ENCODE data around the gene C1orf198.

The C1orf198 gene

DNA sequence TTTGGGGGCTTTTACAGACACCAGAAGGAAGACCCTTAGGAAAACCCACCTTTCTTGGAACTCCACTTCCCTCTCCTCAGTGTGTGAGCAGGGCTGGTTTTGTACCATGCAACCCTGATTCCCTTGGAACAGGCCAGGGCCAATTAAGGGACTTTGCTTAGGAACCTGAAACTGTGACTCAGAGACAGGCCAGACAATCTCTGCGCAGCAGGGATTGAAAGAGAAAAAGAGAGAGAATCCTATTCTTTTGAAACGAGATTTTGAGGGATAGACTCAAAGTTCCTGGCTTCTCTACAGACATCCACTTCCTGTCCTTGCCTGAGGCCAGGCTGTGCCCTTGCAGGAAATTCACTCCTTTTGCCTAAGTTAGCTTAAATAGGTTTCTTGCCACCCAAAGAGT lies 23.1 kb upstream of the C1orf198 start:
- DNase-seq (ENCODE audit: low spot score), result no peak

DNA sequence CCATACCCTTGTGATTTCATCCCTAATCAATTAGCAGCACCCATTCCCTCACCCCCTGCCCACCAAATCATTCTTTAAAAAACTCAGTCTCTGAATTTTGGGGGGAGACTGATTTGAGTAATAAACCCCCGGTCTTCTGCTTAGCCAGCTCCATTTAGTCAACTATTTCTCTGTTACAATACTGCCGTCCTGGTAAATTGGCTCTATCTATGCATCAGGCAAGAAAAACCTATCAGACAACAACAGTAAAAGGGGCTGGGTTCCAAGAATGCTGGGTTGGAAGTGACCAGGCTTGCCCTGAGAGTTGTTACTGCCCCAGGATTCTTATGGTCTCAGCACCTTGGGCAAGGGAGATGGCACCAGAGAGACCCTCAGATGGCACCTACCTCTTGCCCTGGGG lies 16.3 kb upstream of the C1orf198 start:
- no peak for DNase-seq (ENCODE audit: low spot score)

DNA sequence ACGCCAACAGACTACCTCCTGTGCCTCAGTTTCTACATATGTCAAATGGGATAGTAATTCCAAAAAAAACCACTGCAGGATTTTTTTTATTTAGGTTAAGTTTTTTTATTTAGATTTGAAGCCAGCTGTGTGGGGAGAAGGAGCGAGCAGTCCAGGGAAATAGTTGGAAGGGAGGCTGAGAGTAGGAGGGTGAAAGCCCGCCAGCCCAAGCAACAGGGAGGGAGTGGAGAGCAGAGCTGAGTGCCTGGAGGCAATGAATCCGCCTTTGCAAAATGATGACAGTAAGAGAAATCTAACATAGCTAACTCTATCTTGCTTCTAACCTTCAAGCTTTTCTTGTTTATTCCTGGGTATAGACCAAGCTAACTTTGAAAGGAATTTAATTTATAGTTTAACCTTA lies 15.6 kb upstream of the C1orf198 start:
- no peak for DNase-seq (ENCODE audit: low spot score)

DNA sequence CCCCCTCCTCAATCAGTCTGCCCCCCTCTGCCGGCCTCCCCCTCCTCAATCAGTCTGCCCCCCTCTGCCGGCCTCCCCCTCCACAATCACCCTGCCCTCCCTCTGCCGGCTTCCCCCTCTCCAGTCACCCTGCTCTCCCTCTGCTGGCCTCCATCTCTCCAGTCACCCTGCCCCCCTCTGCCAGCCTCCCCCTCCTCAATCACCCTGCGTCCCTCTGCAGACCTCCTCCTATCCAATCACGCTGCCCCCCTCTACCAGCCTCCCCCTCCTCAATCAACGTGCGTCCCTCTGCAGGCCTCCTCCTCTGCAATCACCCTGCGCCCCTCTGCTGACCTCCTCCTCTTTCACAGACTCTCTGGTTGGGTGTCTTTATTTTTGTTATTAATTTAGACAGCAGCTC lies 11.5 kb upstream of the C1orf198 start:
- no peak for DNase-seq (ENCODE audit: low spot score)

DNA sequence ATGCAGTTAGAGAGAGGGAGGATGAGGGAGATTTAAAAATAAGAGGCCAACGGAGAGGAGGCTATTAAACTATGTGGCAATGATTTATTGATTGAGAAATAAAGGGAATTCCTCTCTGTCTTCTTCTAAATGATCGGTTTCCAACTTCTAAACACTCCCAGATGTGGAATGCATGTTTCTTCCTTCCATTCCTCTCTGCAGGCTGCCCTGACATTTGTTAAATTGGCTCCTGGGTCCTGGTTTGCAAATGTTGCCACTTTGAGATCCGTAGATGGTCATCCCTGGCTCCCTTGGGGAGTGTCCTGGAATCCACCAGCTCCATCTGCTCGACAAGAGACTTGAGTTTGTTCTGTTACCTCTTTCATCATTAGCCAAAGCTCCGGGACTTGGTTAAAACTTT lies 10.3 kb upstream of the C1orf198 start:
- DNase-seq (ENCODE audit: low spot score), result no peak

DNA sequence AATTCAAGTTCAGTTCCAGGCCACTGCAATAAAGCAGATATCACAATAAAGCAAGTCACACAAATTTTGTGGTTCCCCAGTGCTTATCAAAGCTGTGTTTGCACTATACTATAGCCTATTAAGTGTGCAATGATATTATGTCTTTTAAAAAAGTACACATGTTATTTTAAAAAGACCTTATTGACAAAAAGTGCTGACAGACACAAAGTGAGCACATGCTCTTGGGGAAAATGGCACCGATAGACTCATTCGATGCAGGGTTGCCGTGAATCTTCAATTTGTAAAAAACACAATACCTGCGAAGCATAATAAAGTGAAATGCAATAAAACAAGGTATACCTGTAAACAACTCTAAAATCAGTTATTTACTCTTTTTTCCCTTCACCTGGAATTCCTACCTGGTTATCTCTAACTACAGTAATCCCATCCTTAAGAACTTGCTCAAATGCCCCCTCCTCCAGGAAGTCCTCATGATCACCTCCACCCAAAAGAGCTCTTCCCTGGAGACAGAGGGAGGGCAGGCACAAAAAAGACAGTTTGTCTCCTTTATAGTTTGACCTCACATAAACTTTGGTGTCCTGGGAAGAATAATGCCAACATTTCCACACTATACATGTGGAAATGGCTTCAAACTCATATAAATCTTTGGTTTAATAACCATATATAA lies 9.7 kb upstream of the C1orf198 start:
- DNase-seq (ENCODE audit: low spot score), result no peak

DNA sequence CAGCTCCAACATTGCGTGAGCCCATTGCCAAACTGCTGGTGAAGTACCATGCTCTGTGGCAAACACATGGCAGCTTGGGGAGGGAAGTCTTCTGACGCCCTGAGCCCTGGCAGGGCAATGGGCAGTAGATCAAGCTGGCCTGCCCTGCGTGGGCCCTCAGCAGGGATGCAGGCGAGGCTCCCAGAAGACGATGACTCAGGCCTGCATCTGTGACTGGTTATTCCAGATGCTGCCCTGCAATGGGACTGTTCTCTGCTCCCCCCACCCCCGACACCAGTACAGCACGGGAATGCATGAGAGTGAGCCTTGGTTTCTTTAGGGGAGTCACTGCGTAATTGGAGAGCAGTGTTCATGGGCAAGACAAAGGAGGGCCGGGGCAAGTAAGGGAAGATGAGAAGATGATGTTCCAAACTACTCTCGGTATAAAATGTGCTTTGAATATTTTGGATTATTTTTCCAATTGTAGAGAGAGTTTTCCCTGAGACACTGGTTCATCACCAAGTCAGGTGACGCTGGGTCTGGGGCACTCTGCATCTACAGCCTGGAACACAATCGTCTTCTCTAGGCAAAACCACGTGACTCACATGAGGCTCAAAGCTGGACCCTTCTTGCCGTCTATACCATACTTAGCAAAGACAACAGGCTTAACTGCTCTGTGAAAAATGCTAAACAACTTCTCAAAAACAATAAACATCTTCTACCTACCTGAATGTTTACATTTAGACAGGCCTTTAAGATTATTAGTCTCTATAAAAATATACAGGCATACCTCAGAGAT lies 9.0 kb upstream of the C1orf198 start:
- no peak for DNase-seq (ENCODE audit: low spot score)

DNA sequence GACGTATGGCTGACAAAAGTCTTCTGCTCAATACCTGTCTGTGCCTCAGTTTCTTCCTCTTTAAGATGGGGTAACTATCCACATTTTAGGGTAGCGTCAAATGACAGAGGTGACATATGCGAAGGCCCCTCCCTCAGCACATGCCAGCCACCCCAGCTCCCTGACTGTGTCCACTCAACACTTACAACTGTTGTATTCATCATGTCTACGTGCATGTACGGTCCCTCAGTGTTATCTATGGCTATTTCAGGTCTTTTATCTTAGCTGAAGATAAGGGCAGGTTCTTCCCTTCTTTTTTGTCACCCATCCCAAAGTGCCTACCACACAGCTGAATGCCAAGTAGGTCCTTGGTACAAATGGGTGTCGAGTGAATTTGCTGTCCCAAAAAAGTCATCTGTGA lies 8.3 kb upstream of the C1orf198 start:
- DNase-seq (ENCODE audit: low spot score), result no peak

DNA sequence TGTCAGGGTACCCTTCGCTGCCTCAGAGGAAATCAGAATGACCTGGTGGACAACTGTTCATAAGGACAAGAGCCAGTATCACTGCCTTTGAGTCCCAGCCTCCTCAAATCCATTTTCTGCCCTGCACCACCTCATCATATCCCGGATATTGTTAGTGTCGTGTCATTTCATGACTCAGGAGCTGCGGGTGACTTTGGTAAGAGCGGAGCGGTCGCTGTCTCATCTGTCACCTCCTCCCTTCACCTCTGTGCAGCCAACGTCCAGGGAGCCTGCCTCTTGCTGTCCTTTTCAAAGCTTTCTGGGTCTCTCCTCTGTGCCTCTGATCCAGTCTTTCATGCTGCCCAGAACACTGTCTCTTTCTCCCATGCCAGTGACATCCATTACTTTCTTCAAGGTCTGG lies 7.0 kb upstream of the C1orf198 start:
- no peak for DNase-seq (ENCODE audit: low spot score)

DNA sequence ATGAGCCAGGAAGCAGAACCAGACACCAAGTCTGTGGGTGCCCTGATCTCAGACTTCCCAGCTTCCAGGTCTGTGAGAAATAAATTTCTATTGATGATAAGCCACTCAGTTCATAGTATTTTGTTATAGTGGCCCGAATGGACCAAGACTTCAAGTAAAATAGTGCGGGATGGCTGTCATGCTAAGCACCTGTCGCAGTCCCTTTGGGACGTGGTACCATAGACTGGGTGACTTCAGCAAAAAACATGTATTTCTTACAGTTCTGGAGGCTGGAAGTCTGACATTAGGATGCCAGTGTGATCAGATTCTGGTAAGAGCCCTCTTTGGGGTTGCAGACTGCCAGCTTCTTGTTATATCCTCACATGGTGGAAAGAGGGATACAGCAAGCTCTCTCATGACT lies 2.6 kb upstream of the C1orf198 start:
- no peak for DNase-seq (ENCODE audit: low spot score)

DNA sequence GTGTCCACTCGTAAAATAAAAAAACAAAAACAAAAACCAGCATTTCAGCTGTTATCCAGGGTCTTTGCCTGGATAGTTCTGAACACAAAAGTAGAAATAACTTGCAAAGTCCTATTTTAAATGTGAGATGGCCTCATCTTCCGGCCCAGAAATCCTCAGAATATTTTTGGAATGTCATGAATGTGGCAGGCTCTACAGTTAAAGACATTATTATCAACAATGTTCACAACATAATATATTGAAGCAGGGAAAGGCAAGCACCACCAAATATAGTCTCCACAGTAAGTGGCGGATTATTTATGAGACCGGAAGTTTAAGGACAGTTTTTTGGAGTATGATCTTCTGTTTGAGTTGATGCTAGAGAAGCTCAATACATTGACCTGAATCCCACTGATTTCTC lies 1.2 kb upstream of the C1orf198 start:
- DNase-seq (ENCODE audit: low spot score), result no peak

DNA sequence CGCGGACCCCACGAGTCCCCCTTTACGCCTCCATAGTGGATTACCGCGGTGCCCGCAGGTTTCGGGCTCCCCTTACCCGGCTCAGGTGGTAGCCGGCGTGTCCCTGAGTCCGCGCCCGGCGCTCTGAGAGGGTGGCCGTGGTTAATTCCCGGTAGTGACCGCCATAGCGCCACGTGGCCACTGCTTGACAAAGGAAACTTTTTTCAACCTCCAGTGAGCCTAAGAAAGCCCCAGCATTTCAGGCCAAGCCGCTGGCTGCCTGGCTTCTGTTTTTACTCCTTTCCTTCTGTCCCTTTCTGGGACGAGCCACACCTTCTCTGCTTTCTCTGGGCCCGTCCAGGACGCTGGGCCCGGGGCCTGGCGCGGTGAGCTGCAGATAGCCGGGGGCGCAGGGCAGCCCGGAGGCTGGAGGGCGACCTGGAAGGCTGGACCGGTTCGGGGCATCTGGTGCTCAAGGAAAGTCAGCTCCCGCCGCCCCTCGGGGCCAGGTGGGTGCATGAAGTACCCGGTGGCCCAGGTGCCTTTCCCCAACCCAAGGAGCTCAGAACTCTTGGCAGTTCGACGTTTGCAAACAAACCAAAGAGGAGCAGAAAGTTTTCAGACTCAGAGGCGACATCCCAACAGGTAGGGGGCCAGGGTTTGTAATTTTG lies 540 bp upstream of the C1orf198 start:
- DNase-seq (ENCODE audit: low spot score), result no peak

DNA sequence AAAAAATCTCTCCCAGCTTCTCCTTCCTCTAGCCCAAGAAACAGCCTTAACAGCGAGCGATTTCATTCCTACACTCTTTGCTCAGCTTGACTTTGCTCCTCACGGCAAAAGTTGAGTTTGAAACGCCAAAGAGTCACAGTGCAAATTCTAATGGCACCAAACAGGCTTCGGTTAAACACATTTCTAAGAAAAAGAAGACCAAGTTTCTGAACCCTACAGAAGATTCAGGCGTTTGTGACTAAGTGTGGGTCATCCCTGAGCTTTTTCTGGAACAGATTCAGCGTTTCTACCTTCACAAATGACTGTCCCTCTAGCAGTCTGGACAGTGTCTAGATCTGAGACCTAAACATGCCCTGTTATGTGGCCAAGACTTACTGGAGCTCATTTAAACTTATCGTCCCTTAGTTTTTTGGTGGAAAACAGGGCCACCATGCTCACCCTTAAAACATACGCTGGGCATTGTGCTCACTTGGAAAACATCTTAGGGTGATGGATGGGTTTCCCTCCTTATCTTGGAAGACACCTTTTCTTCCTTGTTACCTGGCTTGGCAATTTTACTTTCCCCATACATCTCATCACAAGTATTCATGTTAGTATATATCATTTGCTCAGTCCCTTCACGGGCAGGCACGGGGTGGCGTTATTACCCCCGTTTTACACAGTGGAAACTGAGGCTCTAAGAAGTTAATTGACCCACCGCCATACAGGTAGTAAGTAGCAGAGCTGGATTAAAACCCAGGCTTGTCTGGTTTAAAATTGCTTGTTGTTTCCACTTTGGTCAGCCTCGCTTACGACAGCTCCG lies 1.0 kb downstream of the C1orf198 start:
- DNase-seq (ENCODE audit: low spot score), result no peak

DNA sequence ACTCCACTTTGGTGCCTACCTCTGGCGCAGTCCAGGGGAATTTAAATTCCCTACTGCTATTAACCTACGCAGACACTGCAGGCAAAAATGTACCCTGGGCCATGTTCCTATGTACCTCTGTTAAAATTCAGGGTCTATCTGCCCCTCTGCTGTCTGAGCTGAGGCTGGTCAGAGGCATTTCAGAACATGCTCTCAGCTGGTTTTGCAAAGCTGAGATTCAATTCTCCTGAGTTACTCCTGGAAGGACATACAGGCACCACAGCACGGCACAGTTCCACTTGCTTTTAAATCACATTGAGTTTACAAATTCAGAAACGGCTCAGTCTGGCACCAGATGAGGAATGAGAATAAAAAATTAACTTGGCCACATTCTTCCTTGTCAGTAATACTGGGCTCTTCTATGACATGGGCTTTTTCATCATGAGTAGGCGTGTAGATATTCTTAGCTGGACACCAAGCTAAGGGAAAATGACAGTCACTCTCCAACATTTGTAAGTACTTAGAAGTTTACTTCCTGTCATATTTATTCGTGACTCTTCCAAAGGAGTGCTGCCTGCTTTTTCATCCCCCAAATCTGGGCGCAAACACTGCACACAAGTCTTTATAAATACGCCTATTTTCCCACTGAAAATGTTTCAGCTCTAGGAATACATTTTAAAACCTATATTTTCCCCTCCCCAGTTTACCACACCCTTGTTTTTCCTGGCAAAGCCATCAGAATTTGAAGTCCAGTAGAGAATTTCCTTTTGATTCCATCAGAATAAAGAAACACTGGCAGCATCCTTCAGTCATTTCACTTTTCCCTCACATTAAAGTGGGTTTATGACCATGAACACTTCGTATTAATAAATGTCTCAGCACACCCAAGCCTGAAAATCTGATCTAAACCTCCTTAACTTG lies 1.9 kb downstream of the C1orf198 start:
- DNase-seq (ENCODE audit: low spot score), result no peak

DNA sequence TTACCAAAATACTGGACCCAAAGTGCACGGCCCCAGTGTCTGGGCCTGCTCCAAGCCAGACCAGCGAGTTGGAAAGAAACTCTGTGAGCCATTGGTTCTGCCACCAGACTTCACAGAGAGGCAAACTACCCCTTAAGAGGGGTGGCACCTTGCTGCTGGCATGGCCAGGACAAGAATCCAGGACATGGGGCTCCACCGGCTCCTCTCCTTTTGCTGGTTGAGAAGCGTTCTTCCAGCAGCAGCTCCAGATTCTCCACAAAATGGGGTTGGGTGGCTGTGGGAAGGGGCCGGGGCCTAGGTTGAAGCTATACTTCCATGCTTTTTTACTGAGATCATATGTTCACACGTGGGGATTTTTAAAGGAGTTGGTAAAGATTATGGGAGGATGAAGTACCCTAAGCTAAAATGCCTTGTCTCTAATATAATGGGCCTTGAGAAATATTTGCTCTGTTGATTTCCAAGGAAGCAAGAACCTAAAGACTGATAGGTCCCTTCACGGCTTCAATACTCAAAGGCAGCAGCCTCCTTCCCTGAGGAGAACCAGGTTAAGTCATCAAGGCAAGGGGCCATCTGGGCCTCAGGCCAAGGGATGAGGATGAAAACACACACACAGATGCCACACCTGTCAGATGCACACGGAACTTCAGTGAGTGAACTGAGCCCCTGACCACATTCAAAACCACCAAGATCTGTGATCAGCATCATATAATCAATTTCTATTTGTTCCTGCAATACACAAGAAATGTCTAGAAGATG lies 3.1 kb downstream of the C1orf198 start:
- DNase-seq (ENCODE audit: low spot score), result no peak

DNA sequence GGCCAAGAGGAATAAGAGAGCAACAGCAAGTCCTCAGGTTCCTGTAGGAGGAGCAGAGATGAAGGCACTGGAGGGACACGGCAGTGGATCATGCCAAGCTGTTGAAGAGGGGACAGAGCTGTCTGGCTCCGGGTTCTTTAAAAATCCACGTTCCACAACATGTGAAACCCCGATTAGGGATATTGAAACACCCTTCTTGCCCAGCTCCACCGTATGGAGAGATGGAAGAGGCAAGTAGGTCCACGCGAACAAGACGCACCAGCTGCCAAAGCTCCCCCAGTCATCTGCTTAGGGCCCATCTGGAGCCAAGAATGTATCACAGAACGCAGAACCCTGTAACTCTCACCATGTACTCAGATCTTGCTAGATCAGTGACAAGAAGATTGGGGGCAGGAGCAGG lies 3.9 kb downstream of the C1orf198 start:
- no peak for DNase-seq (ENCODE audit: low spot score)

DNA sequence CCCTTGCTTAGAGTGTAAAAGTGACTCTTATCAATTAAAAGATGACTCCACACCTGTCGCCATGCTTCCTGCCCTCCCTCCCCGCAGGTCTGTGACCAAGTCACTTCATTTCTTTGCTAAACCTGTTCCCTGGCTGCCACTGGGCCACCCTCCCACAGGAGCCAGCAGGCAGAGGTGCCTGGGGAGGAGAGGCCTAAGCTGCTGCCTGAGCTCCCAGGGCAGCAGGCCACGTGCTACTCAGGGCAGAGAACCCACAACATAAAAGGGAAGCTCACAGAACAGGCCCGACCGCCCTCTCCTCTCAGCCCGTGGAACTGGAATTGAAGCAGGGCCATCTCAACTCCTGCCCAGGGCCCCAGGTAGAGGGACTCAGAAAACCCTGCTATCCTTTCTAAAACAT lies 4.9 kb downstream of the C1orf198 start:
- no peak for DNase-seq (ENCODE audit: low spot score)

DNA sequence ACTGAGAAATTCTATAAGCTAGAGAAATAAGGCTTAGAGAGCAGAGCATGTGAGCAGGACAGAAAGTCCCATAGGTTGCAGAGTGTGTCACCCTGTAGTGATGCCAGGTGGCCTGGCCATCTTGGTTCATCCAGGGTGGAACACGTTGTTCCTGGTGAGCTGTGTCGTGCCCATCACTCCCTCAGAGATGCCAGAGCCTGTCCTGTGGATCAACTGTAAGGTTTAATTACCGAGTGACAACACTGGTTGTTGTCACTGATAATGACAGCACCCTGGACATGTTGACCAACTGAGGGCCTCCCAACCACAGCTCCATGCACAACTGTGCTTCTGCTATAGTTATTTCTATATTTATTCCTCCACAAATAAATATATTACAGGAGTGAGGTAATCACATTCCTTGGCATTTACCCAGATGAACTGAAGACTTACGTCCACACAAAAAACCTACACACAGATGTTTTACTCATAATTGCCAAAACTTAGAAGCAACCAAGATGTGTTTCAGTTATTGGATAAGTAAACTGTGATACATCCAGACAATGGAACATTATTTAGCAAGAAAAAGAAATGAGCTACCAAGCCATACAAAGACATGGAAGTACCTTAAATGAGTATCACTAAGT lies 6.2 kb downstream of the C1orf198 start:
- DNase-seq (ENCODE audit: low spot score), result no peak

DNA sequence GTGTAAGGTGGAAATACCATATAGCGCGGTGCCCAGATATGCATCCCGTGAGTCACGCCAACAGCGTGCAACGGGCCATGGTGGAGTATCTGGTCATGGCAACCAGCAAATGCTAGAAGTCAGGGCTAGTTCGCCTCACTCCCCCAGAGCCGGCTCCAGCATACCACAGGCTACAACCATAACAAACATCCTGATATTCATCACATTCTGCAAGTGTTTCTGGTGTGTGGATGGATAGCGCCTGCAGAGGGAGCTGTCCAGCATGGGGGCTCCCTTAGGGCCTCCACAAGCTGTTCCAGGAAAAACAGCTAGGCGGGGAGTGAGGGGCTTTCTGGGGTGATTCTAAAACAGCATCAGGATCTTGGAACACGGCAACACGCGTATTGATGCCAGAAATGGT lies 6.8 kb downstream of the C1orf198 start:
- DNase-seq (ENCODE audit: low spot score), result no peak

DNA sequence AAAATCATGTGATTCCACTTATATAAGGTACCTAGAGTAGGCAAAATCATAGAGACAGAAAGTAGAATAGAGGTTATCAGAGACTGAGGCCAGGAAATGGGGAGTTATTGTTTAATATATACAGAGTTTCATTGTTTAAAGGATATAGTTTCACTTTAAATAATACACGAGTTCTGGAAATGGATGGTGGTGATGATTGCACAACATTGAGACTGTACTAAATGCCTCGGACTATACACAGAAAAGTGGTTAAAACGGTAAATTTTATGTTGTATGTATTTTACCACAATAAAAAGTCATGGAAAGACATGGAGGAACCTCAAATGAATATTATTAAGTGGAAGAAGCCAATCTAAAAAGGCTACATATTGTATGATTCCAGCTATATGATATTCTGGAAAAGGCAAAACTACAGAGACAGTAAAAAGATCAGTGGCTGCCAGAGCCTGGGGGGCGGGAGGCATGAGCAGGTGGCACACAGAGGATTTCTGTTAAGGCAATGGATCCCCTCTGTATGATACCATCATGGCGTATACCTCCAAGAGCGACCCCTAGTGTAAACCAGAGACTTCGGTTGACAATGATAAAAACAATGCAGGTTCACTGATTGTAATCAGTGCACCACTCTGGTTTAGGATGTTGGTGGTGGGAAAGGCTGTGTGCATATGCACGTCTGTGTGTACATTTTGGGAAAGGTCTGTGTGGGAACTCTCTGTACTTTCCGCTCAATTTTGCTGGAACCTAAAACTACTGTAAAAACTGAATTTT lies 7.5 kb downstream of the C1orf198 start:
- no peak for DNase-seq (ENCODE audit: low spot score)

Measured in D341Med (cell line).